ENCODE measurements around the gene CARF.

Gene CARF

DNA sequence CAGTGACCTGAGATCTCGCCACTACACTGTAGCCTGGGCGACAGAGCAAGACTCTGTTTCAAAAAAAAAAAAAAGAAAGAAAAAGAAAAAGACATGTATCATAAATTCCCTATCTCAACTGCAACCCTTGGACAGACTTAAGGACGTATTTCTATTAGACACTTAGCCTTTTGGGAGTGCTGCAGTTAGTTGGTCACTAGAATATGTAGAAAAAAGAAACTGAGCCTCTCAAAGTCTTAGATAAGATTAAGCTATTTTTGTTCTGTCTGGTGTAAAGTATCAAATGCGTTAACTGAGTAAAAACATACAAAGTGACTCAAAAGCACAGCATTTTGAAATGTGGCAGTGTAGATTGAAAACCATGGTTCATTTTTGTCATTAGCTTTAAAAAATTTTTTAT, 109.9 kb downstream of the CARF start:
- no peak for DNase-seq

DNA sequence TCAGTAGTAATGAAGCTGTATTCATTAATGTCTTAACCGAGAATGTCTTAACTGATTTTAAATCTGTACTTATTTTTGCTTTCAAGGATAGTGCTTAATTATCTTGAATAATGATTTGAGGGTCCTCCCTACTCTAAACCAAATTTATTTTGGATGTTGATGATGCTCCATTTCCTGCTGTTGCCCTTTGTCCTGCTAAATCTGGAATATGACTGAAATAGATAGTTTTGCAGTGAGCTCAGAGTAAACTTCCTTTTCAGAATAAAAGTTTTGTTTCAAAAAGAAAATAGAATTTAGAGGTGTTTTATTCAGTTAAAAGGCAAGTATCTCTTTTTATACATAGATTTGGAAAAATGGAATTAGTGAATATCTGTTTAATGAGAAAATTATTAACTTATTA, 110.7 kb downstream of the CARF start:
- DNase-seq, result no peak

DNA sequence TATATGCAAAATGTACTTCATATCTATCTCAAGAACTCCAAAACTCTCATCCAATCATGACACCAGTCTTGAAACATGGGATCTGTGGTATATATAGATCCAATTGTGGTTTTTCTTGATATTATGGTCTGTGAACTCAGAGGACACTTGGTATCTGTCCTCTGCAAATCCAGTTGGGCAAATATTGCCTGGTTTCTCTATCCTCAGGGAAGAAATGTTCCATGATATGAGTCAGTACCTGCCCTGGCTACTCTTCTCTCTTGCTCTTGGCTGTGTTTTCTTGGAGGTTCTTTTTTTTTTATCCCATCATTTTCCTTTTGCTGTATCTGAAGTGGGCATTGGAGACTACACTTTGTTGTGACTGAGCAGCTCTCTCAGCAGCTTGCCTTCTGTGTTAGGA, 113.5 kb downstream of the CARF start:
- no peak for DNase-seq

DNA sequence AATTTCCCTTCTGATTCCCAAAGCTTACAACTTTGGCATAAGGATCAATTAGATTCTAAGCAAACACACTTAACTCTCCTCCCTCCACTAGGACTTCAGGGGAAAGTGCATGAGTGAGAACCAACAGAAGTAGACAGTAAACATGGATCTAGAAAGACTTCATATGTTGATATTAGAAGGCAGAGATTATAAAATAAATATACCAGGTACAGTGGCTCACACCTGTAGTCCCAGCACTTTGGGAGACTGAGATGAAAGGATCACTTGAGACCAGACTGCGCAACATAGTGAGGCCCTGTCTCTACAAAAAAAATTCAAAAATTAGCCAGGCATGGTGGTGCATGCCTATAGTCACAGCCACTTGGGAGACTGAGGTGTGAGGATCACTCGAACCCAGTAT, 118.5 kb downstream of the CARF start:
- DNase-seq, result no peak

DNA sequence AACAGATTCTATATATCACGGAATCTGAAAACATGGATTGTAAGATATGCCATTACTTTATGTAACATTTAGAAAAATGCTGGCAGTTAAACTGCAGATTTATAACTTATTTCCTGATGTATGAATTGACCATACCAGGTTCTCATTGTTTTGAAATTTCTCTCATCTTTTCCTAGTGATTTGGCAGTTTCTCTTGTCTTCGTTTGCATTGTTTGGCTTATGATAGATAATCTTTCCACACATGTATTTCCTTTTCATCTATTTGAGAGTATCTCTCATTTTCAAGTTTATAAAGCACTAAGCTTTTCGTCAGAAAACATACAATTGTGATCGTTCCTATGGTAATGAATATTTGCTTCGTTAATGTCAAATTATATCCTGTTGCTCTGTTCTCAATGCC, 118.9 kb downstream of the CARF start:
- DNase-seq, result no peak

DNA sequence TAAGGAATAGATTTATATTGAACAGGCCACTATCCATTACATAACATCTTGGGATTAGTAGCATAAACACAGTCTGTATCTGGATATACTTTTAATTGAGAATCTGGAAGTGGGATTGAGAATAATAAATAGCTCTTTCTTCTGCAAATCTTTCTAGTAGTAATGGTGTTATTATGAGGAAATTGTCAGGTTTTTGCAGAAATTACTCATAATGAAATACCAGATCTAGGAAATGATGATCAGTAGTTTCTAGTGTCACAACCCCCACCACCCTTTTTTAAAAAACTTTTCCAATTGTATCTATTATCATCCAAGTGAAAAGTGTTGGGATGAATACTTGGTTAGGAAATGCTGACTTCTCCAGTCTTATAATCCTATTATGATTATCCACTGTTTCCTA, 121.3 kb downstream of the CARF start:
- DNase-seq, result no peak

DNA sequence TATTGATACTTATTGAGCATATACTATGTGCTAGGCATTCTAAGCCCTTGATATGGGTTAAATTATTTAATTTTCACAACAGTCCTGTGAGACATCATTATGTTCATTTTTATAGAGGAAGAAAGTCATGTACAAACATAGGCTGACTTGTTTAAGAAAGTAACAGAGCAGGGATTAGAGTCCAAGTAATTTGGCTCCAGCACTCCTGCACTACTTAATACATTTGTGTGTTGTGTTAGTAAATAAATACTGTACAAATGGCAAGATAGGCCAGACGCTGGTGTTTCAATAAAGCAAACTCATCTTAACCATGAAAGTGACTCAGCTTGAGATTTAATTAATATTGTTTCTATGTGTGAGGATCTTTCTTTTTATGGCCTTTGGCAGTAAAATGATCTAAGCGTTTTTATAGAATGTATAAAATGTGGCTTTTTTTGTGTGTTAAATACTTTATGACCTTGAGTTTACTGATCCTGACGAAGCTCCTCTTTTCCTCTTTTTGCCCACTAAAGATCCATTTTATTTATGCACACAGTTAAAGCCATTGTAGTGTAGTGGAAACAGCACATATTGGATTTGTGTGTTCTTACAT, 123.9 kb downstream of the CARF start:
- no peak for DNase-seq

All from CD4-positive, alpha-beta T cell treated with Interleukin-17A for 4 hours (primary cell).